Mucosa of rectum (tissue), 2 donors: Measurements from ENCODE around the gene VN1R5.

ENCODE experiments used
- H3K27ac ChIP-seq, 2 donors: one replicate each; pipeline ENCODE4 v1.7.0; 2013; ENCODE audit warnings: inconsistent platforms in 2 of 2, low read depth in 2 of 2, low read length in 2 of 2
- H3K27me3 ChIP-seq, 2 donors: one replicate each; pipeline ENCODE4 v1.7.0; 2013; ENCODE audit warnings: low read length in 2 of 2; ENCODE audit not compliant: control insufficient read depth in 2 of 2, insufficient read depth in 2 of 2
- H3K36me3 ChIP-seq, 2 donors: one replicate each; pipeline ENCODE4 v1.7.0; 2013; ENCODE audit warnings: low read length in 2 of 2; ENCODE audit not compliant: control insufficient read depth in 2 of 2, insufficient read depth in 2 of 2
- H3K4me1 ChIP-seq, 2 donors: one replicate each; pipeline ENCODE4 v1.7.0; 2013; ENCODE audit warnings: low read length in 2 of 2, mild to moderate bottlenecking in 1 of 2; ENCODE audit not compliant: control insufficient read depth in 2 of 2, insufficient read depth in 2 of 2
- H3K4me3 ChIP-seq, 2 donors: one replicate each; pipeline ENCODE4 v1.7.0; 2013; ENCODE audit warnings: low read length in 2 of 2
- H3K9ac ChIP-seq, 2 donors: one replicate each; pipeline ENCODE4 v1.7.0; 2013; ENCODE audit warnings: low read length in 2 of 2, low read depth in 1 of 2, mild to moderate bottlenecking in 1 of 2
- H3K9me3 ChIP-seq, 2 donors: one replicate each; pipeline ENCODE4 v1.7.0; 2013; ENCODE audit warnings: low read length in 2 of 2; ENCODE audit not compliant: control insufficient read depth in 2 of 2
- donor health status: healthy.
- donor health status: Normal muscosa, but diverticular disease.

VN1R5 gene

DNA sequence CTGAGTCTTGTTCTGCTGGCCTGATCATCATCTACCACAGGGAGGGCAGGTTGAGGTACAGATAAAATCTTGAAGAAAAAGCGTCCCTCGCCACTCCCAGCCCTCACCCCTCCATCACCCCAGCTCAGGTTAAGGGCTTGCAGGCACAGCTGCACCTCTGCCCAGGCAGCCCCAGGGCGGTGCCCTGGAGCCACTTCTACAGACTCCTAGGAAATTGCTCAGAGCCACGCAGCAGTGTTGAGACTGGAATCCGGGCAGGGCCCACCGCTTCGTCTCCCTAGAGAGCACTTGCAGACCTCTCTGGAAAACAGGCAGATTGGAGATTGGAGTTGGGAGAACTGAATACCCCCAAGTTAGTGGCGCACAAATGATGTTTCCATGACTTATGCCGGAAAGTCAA, 35.3 kb downstream of the VN1R5 start:
- Histone ChIP-seq H3K4me3 (no peak overlapping the region), H3K27ac (no peak overlapping the region), H3K27me3 (no peaks in the 10 kb centered on the region), H3K4me1 (peaks cover 0 to under 1% of the 10 kb centered on the region in 2 donors), H3K9ac (no peak overlapping the region), H3K36me3 (no peaks in the 10 kb centered on the region), H3K9me3 (no peaks in the 10 kb centered on the region)

DNA sequence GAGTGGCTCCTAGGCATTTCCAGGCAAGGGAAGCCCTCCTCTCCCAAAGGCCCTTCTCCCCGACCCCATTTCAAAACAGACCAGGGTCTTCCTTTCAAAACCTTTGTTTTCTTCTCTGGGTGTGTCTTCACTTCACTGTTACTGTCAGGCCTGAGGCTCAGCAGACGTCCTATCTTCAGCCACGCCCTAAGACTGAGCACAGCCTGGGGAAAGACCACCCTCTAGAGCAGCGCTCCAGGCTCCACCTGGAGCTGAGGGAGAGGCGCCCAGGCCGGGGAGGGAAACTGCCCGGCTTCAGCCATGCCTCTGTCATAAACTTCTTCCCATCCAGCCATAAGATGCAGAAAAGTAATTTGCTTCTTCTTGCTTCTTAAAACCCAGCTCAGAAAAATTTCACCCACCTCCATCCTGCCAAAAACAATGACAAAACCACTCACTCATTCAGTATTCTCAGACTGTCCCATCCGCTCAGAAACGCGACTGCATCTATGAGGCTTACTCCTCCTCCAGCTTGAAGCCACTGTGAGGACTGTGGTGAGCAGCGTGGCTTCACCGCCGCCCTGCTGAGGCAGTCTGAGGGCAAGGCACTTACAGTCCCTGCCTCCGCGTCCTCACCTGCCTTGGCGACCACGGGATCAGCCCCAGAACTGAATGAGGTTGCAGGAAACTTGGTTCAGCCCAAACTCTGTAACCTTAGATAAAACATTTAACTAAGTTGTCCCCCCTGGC, 36.1 kb downstream of the VN1R5 start:
- Histone ChIP-seq H3K4me3 (no peak overlapping the region), H3K27me3 (no peaks in the 10 kb centered on the region), H3K9me3 (no peaks in the 10 kb centered on the region), H3K9ac (no peak overlapping the region), H3K36me3 (no peaks in the 10 kb centered on the region), H3K27ac (no peak overlapping the region), H3K4me1 (peaks cover 2 to 3% of the 10 kb centered on the region in 2 donors)

DNA sequence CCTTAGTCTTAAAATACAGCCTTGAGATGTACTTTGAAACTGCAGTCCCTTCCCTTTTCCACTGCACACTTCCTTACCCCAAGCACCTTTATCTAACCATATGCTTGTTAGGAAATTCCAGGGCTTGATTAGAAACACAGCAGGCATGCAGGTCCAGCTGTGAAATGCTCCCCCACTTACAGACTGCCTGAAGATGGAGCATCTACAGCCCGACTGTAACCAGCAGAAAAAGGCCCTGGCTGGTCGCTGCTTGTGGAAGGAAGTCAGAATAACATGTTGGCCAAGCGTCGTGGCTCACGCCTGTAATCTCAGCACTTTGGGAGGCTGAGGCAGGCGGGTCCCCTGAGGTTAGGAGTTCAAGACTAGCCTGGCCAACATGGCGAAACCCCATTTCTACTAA, 37.2 kb downstream of the VN1R5 start:
- Histone ChIP-seq H3K4me1 (peaks cover 9 to 11% of the 10 kb centered on the region in 2 donors), H3K27me3 (no peaks in the 10 kb centered on the region), H3K36me3 (no peaks in the 10 kb centered on the region), H3K27ac (no peak overlapping the region), H3K4me3 (no peak overlapping the region), H3K9ac (no peak overlapping the region), H3K9me3 (no peaks in the 10 kb centered on the region)

DNA sequence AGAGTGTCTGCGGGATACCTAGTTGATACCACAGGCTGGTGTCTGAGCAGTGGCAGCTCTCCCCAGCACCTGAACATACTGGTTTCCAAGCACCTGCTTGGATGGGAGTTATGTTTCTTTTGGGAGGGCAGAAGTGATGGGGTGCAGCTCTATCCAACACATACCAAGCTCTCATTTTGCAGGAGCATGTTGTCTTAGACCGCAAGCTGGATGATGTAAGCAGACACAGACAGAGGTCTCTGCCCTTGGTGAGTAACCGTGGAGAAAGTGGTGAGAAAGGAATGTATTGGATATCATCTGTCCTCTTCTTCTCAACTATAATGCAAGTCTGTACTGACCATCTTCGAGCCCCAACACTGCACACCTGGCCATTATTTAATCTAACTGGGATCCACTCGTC, 38.4 kb downstream of the VN1R5 start:
- Histone ChIP-seq H3K9me3 (no peaks in the 10 kb centered on the region), H3K27me3 (no peaks in the 10 kb centered on the region), H3K4me1 (peaks cover 9 to 20% of the 10 kb centered on the region in 2 donors), H3K4me3 (no peak overlapping the region), H3K27ac (no peak overlapping the region), H3K36me3 (no peaks in the 10 kb centered on the region), H3K9ac (no peak overlapping the region)

DNA sequence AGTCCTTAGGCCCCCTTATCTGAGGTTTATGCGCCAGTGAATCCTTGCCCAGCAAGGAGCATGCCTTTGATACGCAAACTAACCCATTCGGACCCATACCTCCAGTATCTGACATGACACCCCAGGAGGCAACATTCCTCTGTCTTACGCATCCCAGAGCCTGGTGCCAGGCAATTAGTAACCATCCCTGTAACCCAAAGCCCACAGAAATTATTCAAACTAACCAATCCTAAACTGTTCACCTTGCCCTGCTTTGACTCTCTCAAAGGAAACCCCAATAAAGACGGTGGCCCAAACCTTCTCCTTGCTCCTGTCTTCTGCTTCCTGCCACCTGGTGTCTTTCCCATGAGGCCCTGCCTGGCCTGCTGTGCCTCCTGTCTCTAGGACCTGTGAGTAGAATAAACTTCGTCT, 39.4 kb downstream of the VN1R5 start:
- Histone ChIP-seq H3K9me3 (no peaks in the 10 kb centered on the region), H3K36me3 (peaks cover 0 to 5% of the 10 kb centered on the region in 2 donors), H3K4me1 (peaks cover 9 to 20% of the 10 kb centered on the region in 2 donors), H3K9ac (no peak overlapping the region), H3K27me3 (no peaks in the 10 kb centered on the region), H3K27ac (no peak overlapping the region), H3K4me3 (no peak overlapping the region)

DNA sequence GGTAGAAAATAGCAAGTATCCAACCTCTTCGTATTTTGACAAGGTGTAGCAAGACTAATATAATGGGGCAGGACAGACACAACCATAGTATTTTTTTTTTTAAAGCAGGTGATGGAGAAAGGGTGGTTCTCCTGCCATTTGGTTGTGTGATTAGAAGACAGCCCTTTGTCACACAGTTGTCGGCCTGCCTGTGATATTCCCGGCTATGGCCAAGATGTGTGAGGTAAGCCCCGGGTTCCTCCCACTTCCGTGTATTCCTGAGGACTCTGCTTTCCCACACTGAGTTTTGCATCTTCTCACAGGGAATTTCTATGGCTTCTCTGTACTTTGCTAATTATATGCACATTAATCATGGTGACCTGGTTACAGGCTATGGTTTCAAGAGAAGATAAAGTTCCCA, 39.9 kb downstream of the VN1R5 start:
- Histone ChIP-seq H3K36me3 (peaks cover 0 to 10% of the 10 kb centered on the region in 2 donors), H3K27ac (no peak overlapping the region), H3K9ac (no peak overlapping the region), H3K27me3 (no peaks in the 10 kb centered on the region), H3K4me1 (peaks cover 9 to 20% of the 10 kb centered on the region in 2 donors), H3K4me3 (no peak overlapping the region), H3K9me3 (no peaks in the 10 kb centered on the region)

DNA sequence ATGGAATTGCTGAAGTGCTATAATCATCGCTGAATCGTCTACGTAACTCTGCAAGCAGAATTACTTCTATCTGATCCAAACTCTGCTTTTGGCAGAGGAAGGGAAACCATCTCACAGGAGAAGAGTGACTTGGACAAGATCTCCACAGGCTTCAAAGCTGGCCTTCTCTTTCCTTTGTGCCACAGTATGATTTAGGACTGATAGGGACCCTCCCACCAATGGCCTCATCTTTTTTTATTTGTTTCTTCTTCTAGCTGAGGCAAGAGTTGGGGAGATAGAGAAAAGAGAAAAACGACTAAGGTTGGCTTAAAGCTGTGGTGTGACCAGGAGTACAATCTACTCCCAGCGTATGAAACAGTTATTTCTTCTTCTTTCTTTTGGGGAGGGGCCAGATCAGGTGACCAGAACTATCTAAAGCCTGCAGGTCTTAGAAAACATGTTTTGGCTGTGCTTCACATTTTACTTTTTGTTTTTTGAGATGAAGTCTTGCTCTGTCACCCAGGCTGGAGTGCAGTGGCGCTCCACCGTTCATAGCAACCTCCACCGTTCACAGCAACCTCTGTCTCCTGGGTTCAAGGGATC, 40.8 kb downstream of the VN1R5 start:
- Histone ChIP-seq H3K4me1 (peaks cover 9 to 20% of the 10 kb centered on the region in 2 donors), H3K4me3 (no peak overlapping the region), H3K27ac (peak overlapping the region; percentile 59 to 87), H3K27me3 (no peaks in the 10 kb centered on the region), H3K9me3 (no peaks in the 10 kb centered on the region), H3K36me3 (peaks cover 0 to 11% of the 10 kb centered on the region in 2 donors), H3K9ac (no peak overlapping the region)

DNA sequence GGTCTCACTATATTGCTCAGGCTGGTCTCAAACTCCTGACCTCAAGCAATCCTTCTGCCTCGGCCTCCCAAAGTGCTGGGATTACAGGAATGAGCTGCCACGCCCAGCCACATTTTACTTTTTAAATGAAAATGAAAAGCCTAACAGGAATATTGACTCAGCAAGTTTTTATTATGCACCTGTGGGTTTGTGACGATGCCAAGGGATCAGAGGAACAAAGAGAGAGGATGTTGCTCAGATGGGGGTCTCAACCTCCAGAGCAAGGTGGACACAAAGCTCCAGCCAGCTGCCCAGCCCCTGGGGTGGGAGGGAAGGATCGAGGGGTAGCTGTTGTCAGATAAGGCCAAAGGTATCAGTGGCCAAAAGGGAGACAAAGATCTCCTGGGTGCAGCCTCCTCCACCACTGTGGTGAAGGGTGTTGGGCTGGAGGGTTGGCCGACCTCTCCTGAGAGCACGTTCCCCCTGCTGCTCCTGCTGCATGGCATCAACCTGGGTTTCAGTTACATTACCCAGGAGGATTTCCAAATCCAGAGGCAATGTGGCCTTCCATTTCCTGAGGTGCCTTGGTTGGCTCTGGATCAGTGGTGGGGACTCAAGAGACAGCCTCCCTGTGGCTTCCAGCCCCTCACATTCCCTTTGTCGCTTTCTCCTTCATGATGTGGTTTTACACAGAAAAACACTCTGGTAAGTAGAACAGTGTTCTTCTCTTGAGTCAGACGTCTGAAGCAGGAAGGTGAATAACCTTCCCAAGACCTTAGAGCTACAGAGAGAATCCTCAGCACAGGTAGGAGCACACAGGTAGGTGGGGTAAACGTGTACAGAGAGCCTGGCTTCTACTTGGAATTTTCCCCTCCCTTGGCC, 41.6 kb downstream of the VN1R5 start:
- H3K4me3 ChIP-seq = peak overlapping the region in 1 of 2 donors; percentile 17
- no peaks in the 10 kb centered on the region for H3K9me3 ChIP-seq
- H3K9ac ChIP-seq = peak overlapping the region in 1 of 2 donors; percentile 34
- peaks cover 9 to 20% of the 10 kb centered on the region in 2 donors for H3K4me1 ChIP-seq
- H3K27me3 ChIP-seq = no peaks in the 10 kb centered on the region
- peak overlapping the region; percentile 66 to 87 for H3K27ac ChIP-seq
- H3K36me3 ChIP-seq = peaks cover 0 to 11% of the 10 kb centered on the region in 2 donors

DNA sequence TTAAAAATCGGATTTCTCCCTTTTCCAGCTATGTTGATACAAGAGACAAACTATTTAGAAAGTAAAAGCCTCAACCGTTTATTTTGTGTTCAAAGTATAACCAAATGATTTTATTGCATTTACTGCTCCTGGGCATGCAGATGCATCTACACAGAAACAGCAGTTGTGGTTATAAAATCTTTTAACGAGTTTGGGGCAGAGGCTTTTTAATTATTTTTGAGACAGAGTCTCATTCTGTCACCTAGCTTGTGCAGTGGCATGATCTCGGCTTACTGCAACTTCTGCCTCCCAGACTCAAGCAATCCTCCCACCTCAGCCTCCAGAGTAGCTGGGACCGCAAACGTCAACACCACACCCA, 42.2 kb downstream of the VN1R5 start:
- H3K4me1 ChIP-seq = peaks cover 9 to 20% of the 10 kb centered on the region in 2 donors
- H3K4me3 ChIP-seq = peak overlapping the region in 1 of 2 donors; percentile 17
- no peak overlapping the region for H3K9ac ChIP-seq
- H3K9me3 ChIP-seq = no peaks in the 10 kb centered on the region
- H3K36me3 ChIP-seq = peaks cover under 1 to 15% of the 10 kb centered on the region in 2 donors
- peak overlapping the region; percentile 66 to 87 for H3K27ac ChIP-seq
- H3K27me3 ChIP-seq = no peaks in the 10 kb centered on the region

DNA sequence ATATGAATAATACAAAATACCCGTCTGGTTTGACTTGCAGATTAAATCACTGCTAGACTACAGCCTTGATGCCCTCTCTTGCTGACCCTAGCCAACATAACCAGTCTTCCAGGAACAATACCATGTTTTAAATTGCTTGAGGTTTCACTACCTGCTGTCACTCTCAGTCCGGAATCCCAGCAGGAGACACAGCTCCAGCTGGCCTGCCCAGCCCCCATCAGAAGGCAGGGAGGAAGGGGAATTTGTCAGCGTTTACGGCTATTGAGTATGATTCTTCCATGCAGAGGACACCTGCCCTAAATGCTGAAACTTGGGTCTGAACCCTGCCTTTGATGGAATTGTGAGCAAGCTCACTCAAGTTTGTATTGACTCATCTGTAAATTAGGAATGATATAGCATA, 42.8 kb downstream of the VN1R5 start:
- H3K9me3 ChIP-seq = no peaks in the 10 kb centered on the region
- H3K36me3 ChIP-seq = peaks cover 2 to 15% of the 10 kb centered on the region in 2 donors

More for the DNA sequence above, 42.8 kb downstream of the VN1R5 start:
- H3K4me1 ChIP-seq = peaks cover 10 to 24% of the 10 kb centered on the region in 2 donors
- no peak overlapping the region for H3K4me3 ChIP-seq
- no peak overlapping the region for H3K9ac ChIP-seq
- no peaks in the 10 kb centered on the region for H3K27me3 ChIP-seq
- H3K27ac ChIP-seq = peak overlapping the region; percentile 66 to 87
